Stimulated activated CD8-positive, alpha-beta memory T cell treated with anti-CD3 and anti-CD28 coated beads, Interleukin-12 subunit alpha, Interleukin-12 subunit beta, amount 100 ng/mL, for 24 hours (primary cell): ENCODE measurements around the gene ZNF862.

Source experiments
- DNase-seq: peaks from one replicate; pipeline ENCODE4 v3.0.0-alpha.2; 2020; ENCODE audit errors: extremely low read depth

ZNF862 gene

DNA sequence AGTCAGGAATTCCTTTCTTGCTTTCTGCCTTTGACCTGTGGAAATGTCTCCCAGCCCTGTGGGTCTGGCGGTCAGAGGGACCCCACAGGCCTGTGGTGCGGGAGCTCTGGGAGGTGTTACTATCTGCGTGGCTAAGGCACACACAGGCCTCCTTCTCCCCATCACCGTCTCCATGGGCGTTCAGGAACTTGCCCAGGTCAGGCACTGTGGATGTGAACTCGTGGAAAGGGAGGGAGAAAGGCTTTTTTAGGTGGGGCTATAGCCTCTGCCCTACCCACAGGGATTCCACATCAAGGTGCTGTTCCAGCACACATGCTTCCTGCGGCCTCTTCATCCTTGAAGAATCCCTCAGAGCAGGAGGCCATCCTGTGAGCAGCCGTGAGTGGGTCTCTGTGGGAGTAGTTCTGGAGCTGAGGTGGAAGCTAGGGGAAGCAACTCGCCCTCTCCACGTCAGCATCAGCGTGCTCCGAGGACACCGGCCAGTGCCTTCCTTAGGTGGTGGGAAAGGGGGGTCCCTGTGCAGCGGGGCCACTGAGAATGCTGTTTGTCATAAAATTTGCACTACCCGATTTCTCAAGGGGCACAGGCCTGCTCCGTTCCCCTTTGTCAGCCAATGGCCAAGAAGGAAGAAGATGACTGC is 28.1 kb downstream of the ZNF862 start:
- no peak for DNase-seq

DNA sequence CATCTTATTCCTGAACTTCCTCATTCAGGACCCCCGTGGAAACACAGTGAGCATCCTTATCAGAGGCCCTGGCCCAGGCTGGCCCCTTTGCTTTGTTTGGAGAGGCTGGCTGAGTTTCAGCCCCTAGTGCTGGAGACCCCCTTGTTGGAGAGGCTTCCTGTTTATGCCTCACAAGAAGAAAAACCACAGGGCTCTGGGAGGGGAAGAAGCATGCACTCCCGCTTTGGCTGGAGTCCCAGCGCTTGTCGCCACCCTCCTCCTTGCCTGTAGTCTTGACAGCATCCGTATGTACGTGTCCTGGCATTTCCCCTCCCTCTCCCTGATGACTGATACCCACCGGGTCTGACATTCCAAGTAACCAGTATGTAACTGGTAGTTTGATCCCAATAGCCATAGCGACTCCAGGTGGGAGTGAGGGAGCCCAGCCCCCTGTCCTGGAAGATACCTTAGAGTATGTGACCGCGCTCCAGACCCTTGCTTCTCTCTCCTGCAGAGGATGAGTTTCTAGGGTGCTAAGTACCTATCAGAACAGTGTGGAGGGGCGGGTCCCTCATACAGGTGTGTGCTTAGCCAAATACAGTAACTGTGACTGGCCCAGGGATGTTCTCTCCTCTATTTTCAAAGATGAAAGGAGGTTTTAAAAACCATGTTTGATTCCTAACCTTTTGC is 28.7 kb downstream of the ZNF862 start:
- DNase-seq: no peak

DNA sequence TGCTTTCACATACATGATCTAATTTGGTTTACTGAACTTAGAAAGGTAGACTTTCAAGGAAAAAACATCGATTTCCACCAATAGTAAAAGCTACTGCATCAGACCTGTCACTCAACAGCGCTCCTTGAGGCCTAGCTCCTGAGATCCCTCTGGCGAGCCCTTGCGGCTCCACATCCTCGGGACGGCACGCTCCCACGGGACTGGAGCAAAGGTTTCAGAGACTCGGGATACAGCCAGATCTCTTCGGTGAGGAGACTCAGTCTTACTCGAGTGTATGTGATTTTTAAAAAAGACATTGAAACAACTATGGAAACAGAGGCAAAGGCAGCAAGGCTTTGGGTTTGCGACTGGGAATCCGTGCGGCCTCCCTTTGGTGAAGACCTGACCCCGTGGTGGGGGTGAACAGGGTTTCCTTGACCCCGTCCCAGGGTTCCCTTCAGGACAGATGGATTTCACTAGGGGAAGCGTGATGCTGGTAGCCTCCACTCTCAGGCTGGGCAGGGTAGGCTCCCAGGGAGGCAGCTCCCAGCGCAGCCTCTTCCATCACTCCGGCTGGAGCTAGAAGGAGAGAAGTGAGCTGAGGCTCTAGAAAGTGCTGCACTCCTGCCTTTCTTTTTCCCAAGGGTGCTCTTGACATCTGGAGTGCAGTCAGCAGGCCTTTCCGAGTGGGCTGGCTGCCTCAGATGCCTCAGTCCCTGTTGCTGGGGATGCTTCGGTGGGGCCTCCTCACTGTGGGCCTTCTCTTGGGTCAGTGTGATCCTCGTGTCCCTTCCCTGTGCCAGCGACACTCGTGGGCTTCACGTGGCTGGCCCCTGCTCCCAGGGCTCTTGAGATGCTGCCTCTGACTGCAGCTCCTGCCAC is 29.8 kb downstream of the ZNF862 start:
- DNase-seq: no peak

DNA sequence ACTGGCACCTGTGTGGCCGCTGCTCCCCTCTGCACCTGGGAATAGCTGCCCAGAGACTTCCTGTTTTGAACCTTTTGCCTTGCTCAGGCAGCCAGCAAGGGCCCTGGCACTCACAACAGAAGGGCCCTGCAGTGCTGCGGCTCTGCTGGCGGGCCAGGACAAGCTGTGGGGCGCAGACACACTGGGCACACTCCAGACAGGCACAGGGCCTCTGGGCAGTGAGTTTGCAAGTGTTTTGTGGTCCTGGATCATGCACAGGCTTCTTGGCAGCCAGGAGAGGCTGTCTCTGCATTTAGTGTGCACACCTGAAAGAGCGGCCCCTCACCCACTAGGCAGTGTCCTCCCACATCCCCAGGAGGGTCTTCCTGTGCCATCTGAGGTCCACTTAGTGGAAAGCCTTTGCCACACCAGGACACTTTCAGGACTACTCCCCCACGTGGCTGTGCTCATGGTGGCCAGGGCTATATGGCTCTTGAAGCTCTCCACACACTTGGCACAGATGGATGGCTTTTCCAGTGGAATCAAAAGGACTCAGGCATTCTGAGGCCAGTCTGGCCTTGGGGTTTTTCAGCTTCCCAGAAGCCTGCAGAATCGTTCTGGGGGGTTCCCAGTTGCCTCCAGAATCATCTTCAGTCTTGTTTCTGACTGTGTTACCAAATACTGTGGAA is 30.6 kb downstream of the ZNF862 start:
- no peak for DNase-seq

DNA sequence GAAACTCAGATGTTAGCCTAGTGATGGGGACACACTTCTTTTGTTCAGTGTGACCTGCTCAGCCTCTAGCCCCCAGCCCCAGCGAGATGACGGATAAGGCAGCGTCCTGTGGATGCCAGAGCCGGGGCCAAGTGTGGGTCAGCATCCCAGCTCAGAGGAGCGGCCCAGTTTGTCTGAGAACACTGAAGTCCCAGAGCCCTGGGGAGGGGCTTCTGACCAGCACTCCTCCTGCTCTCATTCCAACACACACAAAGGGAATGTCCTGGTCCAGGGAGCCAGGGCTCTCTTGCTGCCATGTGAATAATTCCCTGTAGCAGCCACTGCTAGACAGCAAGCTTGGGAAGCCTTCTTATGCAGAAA is 31.1 kb downstream of the ZNF862 start:
- DNase-seq: no peak

DNA sequence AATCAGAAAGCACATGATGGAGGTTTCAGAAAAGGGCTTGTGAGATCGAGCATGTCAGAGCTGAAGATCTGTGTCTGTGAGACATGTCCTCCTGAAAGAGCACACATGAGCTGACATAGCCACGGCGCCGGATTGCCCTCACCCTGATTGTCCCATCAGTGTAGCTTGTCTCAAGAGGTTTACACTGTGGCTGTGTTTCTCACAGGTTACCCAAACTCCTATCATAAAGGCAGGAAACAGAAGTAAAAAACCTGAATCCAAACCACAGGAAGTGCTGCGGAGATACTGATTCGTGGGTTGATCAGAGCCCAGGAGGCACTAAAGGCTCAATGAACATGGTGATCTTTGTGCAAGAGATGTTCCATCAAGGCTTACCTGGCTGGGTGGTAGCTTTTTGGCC is 31.7 kb downstream of the ZNF862 start:
- no peak for DNase-seq

DNA sequence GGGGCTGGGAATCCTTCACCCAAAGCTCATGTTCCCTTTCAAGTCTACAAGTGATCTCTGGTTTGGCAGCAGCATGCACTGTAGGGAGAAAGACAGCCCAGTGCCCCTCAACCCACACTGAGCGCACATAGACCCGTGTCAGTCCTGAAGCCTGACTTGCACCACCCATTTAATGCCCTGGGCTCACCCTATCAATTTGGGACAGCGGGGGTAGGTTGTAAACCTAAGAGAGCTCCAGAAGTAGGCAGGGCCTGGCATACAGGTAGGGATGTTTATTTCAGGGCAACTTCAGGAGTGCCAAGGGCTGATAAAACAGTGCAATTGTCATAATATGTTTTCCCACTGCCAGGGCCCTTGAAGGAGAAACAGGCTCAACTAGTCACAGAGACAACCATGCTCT is 32.1 kb downstream of the ZNF862 start:
- no peak for DNase-seq

DNA sequence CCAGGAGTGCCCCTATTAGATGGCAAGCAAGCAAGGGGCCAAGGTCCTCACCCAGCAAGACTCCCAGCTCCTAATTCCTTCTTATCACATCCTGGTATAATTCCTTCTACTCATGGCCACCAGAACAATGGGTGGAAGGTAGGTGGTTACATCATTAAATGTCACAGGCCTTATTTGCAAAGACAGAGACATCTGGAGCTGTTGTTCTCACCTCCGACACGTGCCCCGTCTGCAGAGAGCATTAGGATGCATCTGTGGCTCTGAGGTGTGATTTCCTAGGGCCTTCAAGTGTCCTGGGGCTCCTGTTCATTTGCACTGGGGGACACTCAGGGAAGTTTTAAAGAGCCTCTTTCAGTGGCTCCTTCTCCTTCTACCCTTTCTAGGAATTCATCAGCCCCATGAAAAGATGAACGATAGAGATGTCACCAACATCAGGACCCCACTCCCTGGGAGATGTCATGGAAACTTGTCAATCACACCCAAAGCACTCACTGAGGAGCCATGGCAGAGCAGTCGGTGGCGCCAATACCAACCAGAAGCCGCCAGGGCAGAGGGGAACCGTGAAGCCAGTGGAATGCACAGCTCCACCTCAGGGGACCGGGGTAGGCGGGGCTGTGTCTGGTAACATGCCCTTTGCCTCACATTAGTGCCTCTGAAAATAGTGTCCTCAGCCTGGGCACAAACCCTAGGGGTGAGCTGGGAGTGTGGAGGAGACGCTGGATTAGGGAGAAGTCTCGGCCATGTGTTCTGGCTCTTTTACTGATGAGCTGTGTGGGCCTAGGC is 32.7 kb downstream of the ZNF862 start:
- no peak for DNase-seq

DNA sequence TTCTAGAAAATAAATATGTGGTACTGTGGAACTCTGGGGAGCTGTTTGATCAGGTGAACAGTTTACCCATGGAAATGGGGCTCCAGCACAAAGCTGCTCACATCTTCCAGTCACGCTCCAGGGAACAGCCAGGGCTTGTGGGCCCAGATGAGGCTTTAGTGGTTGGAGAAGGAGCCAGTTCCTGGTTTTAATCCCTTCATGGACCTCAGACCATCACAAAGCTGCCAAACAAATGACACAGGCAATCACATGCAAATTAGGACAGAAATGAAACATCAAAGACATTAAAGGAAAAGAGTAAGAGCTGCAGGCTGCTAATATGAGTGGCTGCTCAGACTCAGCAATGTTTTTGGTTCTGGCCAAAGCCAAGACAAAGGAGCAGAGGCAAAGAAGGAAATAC is 33.4 kb downstream of the ZNF862 start:
- no peak for DNase-seq

DNA sequence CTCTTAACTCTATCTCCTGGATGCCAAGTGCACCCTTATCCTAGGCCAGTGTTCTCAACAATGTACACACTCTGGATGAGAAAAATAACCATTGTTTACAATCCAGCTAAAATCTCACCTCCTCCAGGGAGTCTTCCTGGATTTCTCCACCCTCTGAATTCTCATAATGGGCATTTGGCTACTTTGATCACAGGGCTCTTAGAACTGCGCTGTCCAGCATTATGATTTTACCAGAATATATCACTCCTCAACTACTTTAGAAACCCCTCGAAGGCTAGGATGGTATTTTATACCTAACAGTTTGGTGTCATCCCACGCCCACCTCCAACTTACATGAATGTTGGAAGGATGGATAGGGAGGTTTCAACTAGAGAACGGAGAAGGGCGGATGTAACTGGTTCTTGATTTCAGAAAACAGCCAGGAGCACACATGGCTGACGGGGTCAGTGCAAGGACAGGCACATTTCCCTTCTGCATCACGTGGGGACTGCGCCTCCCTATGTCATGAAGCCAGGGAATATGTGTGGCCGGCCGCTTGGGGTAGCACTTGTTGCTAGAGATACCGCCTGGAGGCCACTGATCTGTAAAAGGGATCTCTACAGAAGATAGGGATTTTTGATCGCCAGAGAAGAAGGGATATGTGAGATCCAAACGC is 34.4 kb downstream of the ZNF862 start:
- DNase-seq: no peak

DNA sequence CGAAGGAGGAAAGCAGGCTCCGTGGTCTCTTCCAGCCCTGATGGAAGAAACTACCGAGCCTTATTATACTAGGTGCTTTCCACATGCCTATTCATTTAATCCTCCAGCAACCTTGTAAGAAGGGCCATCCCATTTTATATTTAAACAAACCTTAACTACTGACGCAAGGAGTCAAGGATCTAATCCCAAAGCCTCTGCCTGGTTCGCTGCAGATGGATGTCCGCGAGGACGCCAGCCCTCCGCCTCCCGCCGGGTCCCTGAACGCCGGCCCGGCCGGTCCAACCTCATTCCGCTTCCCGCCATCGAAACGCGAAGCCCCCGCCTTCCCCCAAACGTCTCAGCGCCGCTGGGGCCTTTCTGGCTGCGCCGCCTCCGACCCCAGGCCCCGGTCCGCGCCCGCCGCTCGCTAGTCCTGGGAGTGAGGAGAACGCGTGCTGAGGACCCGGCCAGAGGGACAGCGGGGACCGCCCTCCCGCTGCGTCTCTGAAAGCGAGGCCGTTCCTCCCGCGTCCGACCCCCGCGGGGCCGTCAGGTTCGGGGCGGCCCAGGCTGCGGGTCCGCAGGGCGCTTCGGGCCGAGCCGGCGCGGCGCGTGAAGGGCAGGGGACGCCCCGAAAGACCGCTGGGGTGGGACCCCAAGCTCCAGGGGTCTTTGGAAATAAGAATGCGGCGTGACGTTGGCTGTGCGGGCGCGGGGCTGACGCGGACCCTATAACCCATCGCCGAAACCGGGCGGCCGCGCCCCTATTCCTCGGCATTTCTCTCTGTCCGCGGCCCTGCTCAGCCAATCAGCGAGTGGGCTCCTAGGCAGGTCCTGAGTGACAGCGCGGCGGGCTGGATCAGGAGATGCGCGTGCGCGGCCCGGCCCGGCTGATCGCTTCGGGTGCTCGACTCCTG is 35.1 kb downstream of the ZNF862 start, which contains the start of gene ATP6V0E2:
Gene ATP6V0E2 (plus strand): TSS at position 896 of the 896 bp plus-strand sequence. CDS start 97 bp downstream, outside the sequence.
- peak; percentile 82 for DNase-seq

DNA sequence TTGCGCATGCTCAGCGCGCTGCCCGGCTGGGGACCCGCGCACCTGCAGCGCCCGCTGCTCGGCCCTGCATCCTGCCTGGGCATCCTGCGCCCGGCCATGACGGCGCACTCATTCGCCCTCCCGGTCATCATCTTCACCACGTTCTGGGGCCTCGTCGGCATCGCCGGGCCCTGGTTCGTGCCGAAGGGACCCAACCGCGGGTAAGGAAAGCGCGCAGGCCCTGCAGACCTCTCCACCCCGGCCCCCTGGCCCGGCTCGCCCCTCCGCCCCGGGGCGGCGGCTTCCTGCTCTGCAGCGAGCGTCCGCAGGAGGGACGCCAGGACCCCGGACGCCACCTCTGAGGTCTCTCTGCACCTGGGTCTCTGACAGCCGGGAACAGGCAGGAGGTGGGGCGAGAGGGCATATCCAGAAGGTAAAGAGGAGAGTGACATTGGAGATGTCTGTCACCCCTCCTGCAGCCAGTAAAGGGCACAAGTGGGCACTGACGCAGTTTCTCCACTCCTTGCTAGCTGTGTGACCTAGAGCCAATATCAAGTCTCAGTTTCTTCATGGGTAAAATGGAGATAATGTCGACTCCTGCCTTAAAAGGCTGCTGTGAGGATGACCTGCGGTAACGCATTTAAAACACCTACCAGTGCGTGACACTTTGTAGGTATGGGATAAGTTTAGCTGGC is 35.9 kb downstream of the ZNF862 start:
- DNase-seq: no peak

DNA sequence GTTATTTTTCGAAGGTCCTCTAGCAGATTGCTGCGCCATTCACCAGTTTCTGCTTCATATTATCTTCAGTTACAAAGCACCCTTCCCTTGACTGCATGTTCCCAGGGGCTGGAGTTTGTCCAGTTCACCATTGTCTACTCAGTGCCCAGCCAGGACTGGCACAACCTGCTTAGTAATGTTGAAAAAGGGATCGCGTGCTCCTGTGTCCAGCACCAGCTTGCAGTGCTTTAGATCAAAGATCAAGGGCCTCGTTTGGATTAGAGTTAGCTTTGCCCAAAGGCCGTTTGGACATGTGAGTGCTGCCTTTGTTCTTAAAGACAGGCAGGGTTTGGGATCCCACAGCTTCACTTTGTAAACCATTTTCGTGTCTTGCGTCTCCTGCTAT is 36.5 kb downstream of the ZNF862 start:
- no peak for DNase-seq

DNA sequence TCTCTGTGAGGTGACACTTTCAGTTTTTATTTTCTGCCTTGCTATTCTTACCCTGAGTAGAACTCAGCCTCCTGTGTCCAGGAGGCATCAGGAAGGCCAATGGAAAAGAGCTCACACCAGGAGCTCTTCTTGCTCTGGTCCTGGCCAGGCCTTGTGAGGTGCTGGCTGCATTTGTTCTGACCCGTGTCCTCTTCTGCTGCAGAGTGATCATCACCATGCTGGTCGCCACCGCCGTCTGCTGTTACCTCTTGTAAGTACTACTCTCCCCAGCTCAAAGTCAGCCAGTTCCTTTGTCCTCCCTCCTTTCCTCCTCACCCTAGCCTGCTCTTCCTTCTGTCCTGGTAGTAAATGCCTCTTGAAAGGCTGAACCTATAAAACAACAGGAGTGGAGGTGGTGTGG is 37.2 kb downstream of the ZNF862 start:
- no peak for DNase-seq

DNA sequence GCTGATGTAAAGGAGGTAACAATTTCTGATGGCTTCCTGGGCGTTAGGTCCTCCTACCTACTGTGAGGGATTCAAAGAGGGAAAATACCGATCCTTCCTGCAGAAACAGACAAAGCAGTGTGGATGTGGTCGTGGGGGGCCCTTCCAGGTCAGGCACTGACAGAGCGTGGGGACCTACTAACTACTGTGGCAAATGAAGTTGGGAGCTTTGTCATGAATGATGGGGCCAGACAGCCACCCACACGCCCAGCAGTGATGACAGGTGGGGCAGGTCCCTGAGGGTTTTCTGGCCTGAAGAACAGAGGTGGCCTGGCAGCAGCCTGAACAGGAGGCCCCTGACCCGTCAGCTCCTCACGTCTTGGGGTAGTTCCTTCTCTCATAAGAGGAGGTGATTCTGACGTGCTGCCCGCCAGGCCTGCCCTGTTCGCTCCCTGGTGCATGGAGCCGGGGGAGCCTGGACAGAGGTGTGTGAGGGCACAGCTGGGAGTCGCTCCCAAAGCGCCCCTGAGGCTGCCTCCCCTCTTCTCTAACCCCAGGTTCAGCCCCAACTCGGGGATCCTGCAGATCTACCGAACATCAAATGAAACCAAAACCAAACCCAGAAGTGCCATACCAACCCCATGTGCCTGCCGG is 39.8 kb downstream of the ZNF862 start:
- DNase-seq: no peak

DNA sequence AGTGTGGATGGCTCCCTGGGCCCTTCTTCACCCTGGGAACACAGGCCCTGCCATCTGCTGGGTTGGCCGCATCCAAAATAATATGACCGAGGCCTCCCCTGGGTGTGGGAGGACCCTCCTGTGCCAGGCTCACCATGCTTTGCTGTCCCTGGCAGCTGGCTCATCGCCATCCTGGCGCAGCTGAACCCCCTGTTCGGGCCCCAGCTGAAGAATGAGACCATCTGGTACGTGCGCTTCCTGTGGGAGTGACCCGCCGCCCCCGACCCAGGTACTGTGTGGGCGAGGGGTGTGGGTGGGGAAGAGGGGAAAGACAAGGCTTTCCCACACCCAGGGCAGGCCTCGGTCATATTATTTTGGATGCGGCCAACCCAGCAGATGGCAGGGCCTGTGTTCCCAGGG is 40.3 kb downstream of the ZNF862 start:
- DNase-seq: no peak

DNA sequence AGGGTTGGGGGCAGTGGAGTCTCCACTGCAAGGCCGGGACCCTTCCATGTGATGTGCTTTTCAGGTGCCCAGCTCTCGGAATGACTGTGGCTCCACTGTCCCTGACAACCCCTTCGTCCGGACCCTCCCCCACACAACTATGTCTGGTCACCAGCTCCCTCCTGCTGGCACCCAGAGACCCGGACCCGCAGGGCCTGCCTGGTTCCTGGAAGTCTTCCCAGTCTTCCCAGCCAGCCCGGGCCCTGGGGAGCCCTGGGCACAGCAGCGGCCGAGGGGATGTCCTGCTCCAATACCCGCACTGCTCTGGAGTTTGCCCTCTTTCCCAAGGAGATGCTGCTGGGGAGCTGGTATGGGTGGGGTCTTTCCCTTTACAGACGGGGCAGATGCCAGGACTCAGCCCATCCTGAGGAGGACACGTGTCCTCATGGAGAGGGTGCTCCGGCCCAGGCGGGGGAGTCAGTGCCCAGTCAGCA is 41.1 kb downstream of the ZNF862 start:
- no peak for DNase-seq

DNA sequence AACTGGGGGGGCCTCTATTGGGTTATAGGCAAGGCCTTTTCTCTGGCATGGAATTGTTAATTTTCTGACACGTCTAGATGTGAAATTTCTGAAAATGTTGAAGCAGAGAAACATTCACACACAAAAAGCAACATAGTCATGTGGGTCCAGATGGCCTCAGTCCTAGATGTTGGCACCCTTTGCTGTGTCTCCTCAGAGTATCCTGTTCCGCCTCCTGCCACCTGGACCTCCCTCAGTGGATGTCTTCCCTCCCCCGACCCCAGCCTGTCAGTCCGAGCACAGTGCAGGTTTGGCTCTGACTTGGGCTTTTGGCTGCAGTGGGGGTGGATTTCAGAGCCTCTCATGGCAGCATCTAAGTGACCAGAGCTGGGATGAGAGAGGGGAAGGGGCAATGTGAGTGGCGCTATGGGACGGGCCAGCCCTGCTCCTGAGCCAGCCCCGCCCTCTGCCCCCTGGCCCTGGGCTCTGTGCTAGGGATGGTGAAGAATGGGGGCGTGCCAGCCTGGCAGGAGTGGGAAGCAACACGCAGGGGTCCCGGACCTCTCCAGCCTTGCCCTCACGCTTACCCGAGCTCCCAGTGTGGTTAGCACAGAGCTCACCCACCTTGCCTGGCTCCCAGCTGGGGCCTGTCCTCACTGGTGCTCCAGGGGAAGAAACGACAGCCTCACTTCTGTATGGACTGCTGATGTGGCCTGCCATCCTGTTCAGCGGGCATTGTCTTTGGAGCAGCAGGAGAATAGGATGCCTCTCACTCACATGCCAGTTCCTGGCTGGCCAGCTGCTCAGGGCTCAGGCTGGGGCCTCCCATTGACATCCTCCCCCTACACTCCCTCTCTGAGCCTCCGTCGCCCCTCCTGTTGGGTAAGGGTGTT is 41.8 kb downstream of the ZNF862 start:
- no peak for DNase-seq
